SK-N-MC (cell line): ENCODE measurements around the gene PRTN3.

Source experiments
- EZH2 ChIP-seq: fragments of 200-600 bp; sonication (generic); IDR thresholded peaks from one replicate; pipeline ENCODE4 v1.6.1; 2017; ENCODE audit warnings: antibody characterized with exemption
- FOXP2 ChIP-seq: optimal IDR thresholded peaks from 2 replicates; pipeline ENCODE3; 2011; ENCODE audit warnings: mild to moderate bottlenecking, moderate library complexity; ENCODE audit not compliant: insufficient read depth; ENCODE audit errors: extremely low read length, control extremely low read depth
- POLR2AphosphoS5 ChIP-seq: IDR thresholded peaks from 2 replicates; pipeline ENCODE4 v1.6.1; 2012; ENCODE audit warnings: mild to moderate bottlenecking, low read depth, low read length, borderline replicate concordance

- TF ChIP-seq EZH2 (no peak), POLR2AphosphoS5 (peak; percentile 52; the same call in 1 of the 2 replicates), FOXP2 (no peak)
Observed at GRCh38 chr19:812049-812746, 28.6 kb upstream of the PRTN3 start.
